ENCODE results near the gene HM13. TPM values are rescaled to one million over a fixed set of nuclear protein-coding genes. Genes with fewer than 3 reads are reported as not detected.

Gene HM13
- total and polyA plus RNA-seq, 2 of the 13 experiments (the other 11 are each of a cell fraction or from before 2014, with no cell fraction given), result 118 to 243 TPM

DNA sequence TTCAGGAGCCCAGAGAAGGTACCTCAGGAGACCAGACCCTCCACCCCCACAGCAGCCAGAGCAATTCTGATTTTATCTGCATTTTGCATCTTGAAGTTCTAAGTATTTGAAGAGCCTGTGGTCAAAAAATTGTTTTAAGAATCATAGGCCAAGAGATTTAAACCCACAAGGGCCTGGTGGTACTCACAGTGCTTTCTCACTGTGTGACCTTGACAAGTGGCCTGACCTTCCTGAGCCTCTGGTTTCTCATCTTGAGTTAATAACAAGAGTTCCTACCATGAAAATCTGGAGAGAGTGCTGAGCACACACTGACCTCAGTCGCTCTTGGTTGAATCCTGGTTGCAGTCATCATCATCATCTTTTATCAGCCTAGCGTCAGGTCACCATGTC lies 45.5 kb downstream of the HM13 start (continued):
- TF ChIP-seq ZKSCAN8 (CRISPR knock-in tag; IDR thresholded peaks at IDR 0.05; ENCODE audit: borderline replicate concordance), result no peak
- no peak for TF ChIP-seq NFIB (CRISPR knock-in tag; IDR thresholded peaks at IDR 0.05; ENCODE audit: borderline replicate concordance)
- TF ChIP-seq, protein P1, sequence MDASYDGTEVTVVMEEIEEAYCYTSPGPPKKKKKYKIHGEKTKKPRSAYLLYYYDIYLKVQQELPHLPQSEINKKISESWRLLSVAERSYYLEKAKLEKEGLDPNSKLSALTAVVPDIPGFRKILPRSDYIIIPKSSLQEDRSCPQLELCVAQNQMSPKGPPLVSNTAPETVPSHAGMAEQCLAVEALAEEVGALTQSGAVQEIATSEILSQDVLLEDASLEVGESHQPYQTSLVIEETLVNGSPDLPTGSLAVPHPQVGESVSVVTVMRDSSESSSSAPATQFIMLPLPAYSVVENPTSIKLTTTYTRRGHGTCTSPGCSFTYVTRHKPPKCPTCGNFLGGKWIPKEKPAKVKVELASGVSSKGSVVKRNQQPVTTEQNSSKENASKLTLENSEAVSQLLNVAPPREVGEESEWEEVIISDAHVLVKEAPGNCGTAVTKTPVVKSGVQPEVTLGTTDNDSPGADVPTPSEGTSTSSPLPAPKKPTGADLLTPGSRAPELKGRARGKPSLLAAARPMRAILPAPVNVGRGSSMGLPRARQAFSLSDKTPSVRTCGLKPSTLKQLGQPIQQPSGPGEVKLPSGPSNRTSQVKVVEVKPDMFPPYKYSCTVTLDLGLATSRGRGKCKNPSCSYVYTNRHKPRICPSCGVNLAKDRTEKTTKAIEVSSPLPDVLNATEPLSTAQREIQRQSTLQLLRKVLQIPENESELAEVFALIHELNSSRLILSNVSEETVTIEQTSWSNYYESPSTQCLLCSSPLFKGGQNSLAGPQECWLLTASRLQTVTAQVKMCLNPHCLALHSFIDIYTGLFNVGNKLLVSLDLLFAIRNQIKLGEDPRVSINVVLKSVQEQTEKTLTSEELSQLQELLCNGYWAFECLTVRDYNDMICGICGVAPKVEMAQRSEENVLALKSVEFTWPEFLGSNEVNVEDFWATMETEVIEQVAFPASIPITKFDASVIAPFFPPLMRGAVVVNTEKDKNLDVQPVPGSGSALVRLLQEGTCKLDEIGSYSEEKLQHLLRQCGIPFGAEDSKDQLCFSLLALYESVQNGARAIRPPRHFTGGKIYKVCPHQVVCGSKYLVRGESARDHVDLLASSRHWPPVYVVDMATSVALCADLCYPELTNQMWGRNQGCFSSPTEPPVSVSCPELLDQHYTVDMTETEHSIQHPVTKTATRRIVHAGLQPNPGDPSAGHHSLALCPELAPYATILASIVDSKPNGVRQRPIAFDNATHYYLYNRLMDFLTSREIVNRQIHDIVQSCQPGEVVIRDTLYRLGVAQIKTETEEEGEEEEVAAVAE (CRISPR knock-in tag; IDR thresholded peaks at IDR 0.05; ENCODE audit: borderline replicate concordance), result no peak
- TF ChIP-seq, protein P2, sequence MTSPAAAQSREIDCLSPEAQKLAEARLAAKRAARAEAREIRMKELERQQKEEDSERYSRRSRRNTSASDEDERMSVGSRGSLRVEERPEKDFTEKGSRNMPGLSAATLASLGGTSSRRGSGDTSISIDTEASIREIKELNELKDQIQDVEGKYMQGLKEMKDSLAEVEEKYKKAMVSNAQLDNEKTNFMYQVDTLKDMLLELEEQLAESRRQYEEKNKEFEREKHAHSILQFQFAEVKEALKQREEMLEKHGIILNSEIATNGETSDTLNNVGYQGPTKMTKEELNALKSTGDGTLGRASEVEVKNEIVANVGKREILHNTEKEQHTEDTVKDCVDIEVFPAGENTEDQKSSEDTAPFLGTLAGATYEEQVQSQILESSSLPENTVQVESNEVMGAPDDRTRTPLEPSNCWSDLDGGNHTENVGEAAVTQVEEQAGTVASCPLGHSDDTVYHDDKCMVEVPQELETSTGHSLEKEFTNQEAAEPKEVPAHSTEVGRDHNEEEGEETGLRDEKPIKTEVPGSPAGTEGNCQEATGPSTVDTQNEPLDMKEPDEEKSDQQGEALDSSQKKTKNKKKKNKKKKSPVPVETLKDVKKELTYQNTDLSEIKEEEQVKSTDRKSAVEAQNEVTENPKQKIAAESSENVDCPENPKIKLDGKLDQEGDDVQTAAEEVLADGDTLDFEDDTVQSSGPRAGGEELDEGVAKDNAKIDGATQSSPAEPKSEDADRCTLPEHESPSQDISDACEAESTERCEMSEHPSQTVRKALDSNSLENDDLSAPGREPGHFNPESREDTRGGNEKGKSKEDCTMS (CRISPR knock-in tag; conservative IDR thresholded peaks at IDR 0.05), result no peak
- no peak for TF ChIP-seq ZNF224 (CRISPR knock-in tag; IDR thresholded peaks at IDR 0.05)
- TF ChIP-seq POLR2A (IDR thresholded peaks at IDR 0.05; ENCODE audit: insufficient read depth in 1 of 2, low read depth in 2 of 2, low read length in 2 of 2), result peak in 1 of 2 experiments; percentile 6; a peak in 1 of 4 replicates
- TF ChIP-seq KAT2B (IDR thresholded peaks at IDR 0.05; ENCODE audit: borderline replicate concordance, low read depth, low read length), result no peak
- TF ChIP-seq ZNF879 (CRISPR knock-in tag; IDR thresholded peaks at IDR 0.05), result no peak
- TF ChIP-seq, protein P3, sequence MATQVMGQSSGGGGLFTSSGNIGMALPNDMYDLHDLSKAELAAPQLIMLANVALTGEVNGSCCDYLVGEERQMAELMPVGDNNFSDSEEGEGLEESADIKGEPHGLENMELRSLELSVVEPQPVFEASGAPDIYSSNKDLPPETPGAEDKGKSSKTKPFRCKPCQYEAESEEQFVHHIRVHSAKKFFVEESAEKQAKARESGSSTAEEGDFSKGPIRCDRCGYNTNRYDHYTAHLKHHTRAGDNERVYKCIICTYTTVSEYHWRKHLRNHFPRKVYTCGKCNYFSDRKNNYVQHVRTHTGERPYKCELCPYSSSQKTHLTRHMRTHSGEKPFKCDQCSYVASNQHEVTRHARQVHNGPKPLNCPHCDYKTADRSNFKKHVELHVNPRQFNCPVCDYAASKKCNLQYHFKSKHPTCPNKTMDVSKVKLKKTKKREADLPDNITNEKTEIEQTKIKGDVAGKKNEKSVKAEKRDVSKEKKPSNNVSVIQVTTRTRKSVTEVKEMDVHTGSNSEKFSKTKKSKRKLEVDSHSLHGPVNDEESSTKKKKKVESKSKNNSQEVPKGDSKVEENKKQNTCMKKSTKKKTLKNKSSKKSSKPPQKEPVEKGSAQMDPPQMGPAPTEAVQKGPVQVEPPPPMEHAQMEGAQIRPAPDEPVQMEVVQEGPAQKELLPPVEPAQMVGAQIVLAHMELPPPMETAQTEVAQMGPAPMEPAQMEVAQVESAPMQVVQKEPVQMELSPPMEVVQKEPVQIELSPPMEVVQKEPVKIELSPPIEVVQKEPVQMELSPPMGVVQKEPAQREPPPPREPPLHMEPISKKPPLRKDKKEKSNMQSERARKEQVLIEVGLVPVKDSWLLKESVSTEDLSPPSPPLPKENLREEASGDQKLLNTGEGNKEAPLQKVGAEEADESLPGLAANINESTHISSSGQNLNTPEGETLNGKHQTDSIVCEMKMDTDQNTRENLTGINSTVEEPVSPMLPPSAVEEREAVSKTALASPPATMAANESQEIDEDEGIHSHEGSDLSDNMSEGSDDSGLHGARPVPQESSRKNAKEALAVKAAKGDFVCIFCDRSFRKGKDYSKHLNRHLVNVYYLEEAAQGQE (IDR thresholded peaks at IDR 0.05; ENCODE audit: borderline replicate concordance in 1 of 2, low read depth in 1 of 2, low read length in 2 of 2), result no peak
- TF ChIP-seq, protein P4, sequence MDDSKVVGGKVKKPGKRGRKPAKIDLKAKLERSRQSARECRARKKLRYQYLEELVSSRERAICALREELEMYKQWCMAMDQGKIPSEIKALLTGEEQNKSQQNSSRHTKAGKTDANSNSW (CRISPR knock-in tag; IDR thresholded peaks at IDR 0.05; ENCODE audit: borderline replicate concordance), result no peak
- TF ChIP-seq HCFC1 (IDR thresholded peaks at IDR 0.05; ENCODE audit: low read depth, low read length), result 0 out of 2 replicates have a peak, but pooled peaks have one; percentile 20
- TF ChIP-seq KDM5A (IDR thresholded peaks at IDR 0.05; ENCODE audit: borderline replicate concordance, low read length), result no peak
- no peak for TF ChIP-seq ZNF3 (CRISPR knock-in tag; IDR thresholded peaks at IDR 0.05)
- TF ChIP-seq ZNF7 (CRISPR knock-in tag; IDR thresholded peaks at IDR 0.05), result no peak

Measured in HepG2 (cell line).